WTC11 (cell line): ENCODE measurements around the gene MEDAG. TPM values are rescaled to one million over a fixed set of nuclear protein-coding genes. Genes with fewer than 3 reads are reported as not detected.

Experiments
- ATAC-seq: fragments of 200-7000 bp; cut with Tn5 transposase; 2 replicates; pipeline ENCODE4 v1.10.0; 2021; ENCODE audit warnings: mild to moderate bottlenecking, moderate library complexity
- CTCF ChIA-PET: fragments of 300-600 bp; sonication (Branson Sonifier 250); formaldehyde crosslinking; loops from one replicate; lab custom pipeline; 2021; ENCODE audit warnings: antibody characterized with exemption; lab: Charles Lee
- POLR2A ChIA-PET: fragments of 350-600 bp; sonication (Branson Sonifier 250); formaldehyde crosslinking; loops from one replicate; lab custom pipeline; 2021; ENCODE audit warnings: antibody characterized with exemption; lab: Charles Lee
- DNase-seq: peaks from one replicate; pipeline ENCODE4 v3.0.0; 2021; ENCODE audit warnings: low spot score
- H3K27ac Mint-ChIP-seq: 2 replicates; pipeline ENCODE4 v1.8.0; 2021; ENCODE audit warnings: mixed read lengths
- H3K27me3 Mint-ChIP-seq: 2 replicates; pipeline ENCODE4 v1.8.0; 2021; ENCODE audit warnings: low read depth, mild to moderate bottlenecking, moderate library complexity, mixed read lengths
- H3K36me3 Mint-ChIP-seq: 2 replicates; pipeline ENCODE4 v1.8.0; 2021; ENCODE audit warnings: mixed read lengths
- H3K4me1 Mint-ChIP-seq: 2 replicates; pipeline ENCODE4 v1.8.0; 2022; ENCODE audit warnings: mixed read lengths
- H3K4me3 Mint-ChIP-seq: 2 replicates; pipeline ENCODE4 v1.8.0; 2021; ENCODE audit warnings: mild to moderate bottlenecking, moderate library complexity, mixed read lengths
- H3K9me3 Mint-ChIP-seq: 2 replicates; pipeline ENCODE4 v1.8.0; 2021; ENCODE audit warnings: mixed read lengths
- ARID4B ChIP-seq: sonication (generic); formaldehyde crosslinking; IDR thresholded peaks from 2 replicates; pipeline ENCODE4 v1.8.0; 2023; ENCODE audit warnings: missing genetic modification reagents, mild to moderate bottlenecking, borderline replicate concordance
- CBFB ChIP-seq: sonication (generic); formaldehyde crosslinking; IDR thresholded peaks from 2 replicates; pipeline ENCODE4 v1.8.1; 2022; ENCODE audit warnings: mild to moderate bottlenecking, low read depth, missing genetic modification reagents
- CREB1 ChIP-seq: sonication (generic); formaldehyde crosslinking; IDR thresholded peaks from 2 replicates; pipeline ENCODE4 v1.8.0; 2023; ENCODE audit warnings: mild to moderate bottlenecking, missing genetic modification reagents
- E2F4 ChIP-seq: sonication (generic); formaldehyde crosslinking; IDR thresholded peaks from 2 replicates; pipeline ENCODE4 v1.8.1; 2022; ENCODE audit warnings: low read depth, mild to moderate bottlenecking, moderate library complexity, missing genetic modification reagents, borderline replicate concordance
- E2F5 ChIP-seq: sonication (generic); formaldehyde crosslinking; IDR thresholded peaks from 2 replicates; pipeline ENCODE4 v1.8.1; 2022; ENCODE audit warnings: mild to moderate bottlenecking, moderate library complexity, missing genetic modification reagents
- HMGXB4 ChIP-seq: sonication (generic); formaldehyde crosslinking; IDR thresholded peaks from 2 replicates; pipeline ENCODE4 v1.8.1; 2023; ENCODE audit warnings: mild to moderate bottlenecking, moderate library complexity, missing genetic modification reagents
- IRF2 ChIP-seq: sonication (generic); formaldehyde crosslinking; IDR thresholded peaks from 2 replicates; pipeline ENCODE4 v1.8.0; 2022; ENCODE audit warnings: low read depth, missing genetic modification reagents, borderline replicate concordance
- JUN ChIP-seq: sonication (generic); formaldehyde crosslinking; IDR thresholded peaks from 2 replicates; pipeline ENCODE4 v1.8.0; 2023; ENCODE audit warnings: mild to moderate bottlenecking, missing genetic modification reagents
- KAT7 ChIP-seq: sonication (generic); formaldehyde crosslinking; IDR thresholded peaks from 2 replicates; pipeline ENCODE4 v1.8.1; 2023; ENCODE audit warnings: missing genetic modification reagents, mild to moderate bottlenecking, borderline replicate concordance
- MLX ChIP-seq: sonication (generic); formaldehyde crosslinking; IDR thresholded peaks from 2 replicates; pipeline ENCODE4 v1.8.1; 2023; ENCODE audit warnings: mild to moderate bottlenecking, missing genetic modification reagents, moderate library complexity
- NFE2L1 ChIP-seq: sonication (generic); formaldehyde crosslinking; IDR thresholded peaks from 2 replicates; pipeline ENCODE4 v1.8.1; 2023; ENCODE audit warnings: missing genetic modification reagents
- NR2C2 ChIP-seq: sonication (generic); formaldehyde crosslinking; IDR thresholded peaks from 2 replicates; pipeline ENCODE4 v1.8.0; 2022; ENCODE audit warnings: mild to moderate bottlenecking, missing genetic modification reagents
- PRRX2 ChIP-seq: fragments of 250-450 bp; sonication (Bioruptor Pico); IDR thresholded peaks from 2 replicates; pipeline ENCODE4 v1.8.0; 2021; ENCODE audit warnings: mild to moderate bottlenecking
- RELA ChIP-seq: sonication (generic); formaldehyde crosslinking; IDR thresholded peaks from 2 replicates; pipeline ENCODE4 v1.8.1; 2022; ENCODE audit warnings: missing genetic modification reagents, mild to moderate bottlenecking, borderline replicate concordance
- SMAD4 ChIP-seq: sonication (generic); formaldehyde crosslinking; IDR thresholded peaks from 2 replicates; pipeline ENCODE4 v1.8.0; 2022; ENCODE audit warnings: mild to moderate bottlenecking, missing genetic modification reagents
- SOX15 ChIP-seq: fragments of 250-450 bp; sonication (Bioruptor Pico); IDR thresholded peaks from 2 replicates; pipeline ENCODE4 v1.9.0; 2021; ENCODE audit warnings: mild to moderate bottlenecking
- TP53 ChIP-seq: sonication (generic); formaldehyde crosslinking; IDR thresholded peaks from 2 replicates; pipeline ENCODE4 v1.8.1; 2023; ENCODE audit warnings: mild to moderate bottlenecking, missing genetic modification reagents
- ZNF671 ChIP-seq: fragments of 250-450 bp; sonication (Bioruptor Pico); IDR thresholded peaks from 2 replicates; pipeline ENCODE4 v1.8.0; 2021; ENCODE audit warnings: mild to moderate bottlenecking
- total RNA-seq: library from RNA; stranded (reverse); gene quantifications from 3 replicates; pipeline ENCODE4 v1.2.3, GENCODE V29; 2021

Gene MEDAG
- total RNA-seq, 1 experiment from 2014 or later, result 2.1 TPM

GRCh38 chr13:30957258-30957943 is 51.3 kb downstream of the MEDAG start (continued):
- TF ChIP-seq ZNF671 (CRISPR knock-in tag) (no peak), PRRX2 (no peak), HMGXB4 (no peak)
- TF ChIP-seq, all 79 proteins: peak for 0

GRCh38 chr13:30959678-30960077 is 53.6 kb downstream of the MEDAG start:
- DNase-seq (no peak), ATAC-seq (no peak)
- CTCF ChIA-PET, result no interaction called here
- peaks cover 56% of the 10 kb centered on the region for H3K9me3 Mint-ChIP-seq
- POLR2A ChIA-PET, result no interaction called here
- no peak overlapping the region for H3K4me3 Mint-ChIP-seq
- peaks cover 3% of the 10 kb centered on the region for H3K27me3 Mint-ChIP-seq
- peaks cover 8% of the 10 kb centered on the region; the same call in 1 of the 2 replicates for H3K36me3 Mint-ChIP-seq
- H3K4me1 Mint-ChIP-seq, result peaks cover 9% of the 10 kb centered on the region; the same call in 1 of the 2 replicates
- TF ChIP-seq NR2C2 (CRISPR knock-in tag) (no peak), RELA (CRISPR knock-in tag) (no peak), ARID4B (CRISPR knock-in tag) (no peak), CREB1 (CRISPR knock-in tag) (no peak), MLX (CRISPR knock-in tag) (no peak), E2F4 (CRISPR knock-in tag) (no peak), TP53 (CRISPR knock-in tag) (no peak), JUN (CRISPR knock-in tag) (no peak), NFE2L1 (CRISPR knock-in tag) (no peak), CBFB (CRISPR knock-in tag) (no peak), E2F5 (CRISPR knock-in tag) (no peak), KAT7 (CRISPR knock-in tag) (no peak), SMAD4 (CRISPR knock-in tag) (no peak), SOX15 (CRISPR knock-in tag) (no peak), IRF2 (CRISPR knock-in tag) (no peak)
- no peak overlapping the region for H3K27ac Mint-ChIP-seq
